ENCODE measurements around the gene COL15A1.

COL15A1 gene

GRCh38 chr9:99112750-99113413 is 169.2 kb downstream of the COL15A1 start:
- H3K4me2 ChIP-seq (ENCODE audit: low read length): peak overlapping the region; percentile 29
- peaks cover 89% of the 10 kb centered on the region for H3K79me2 ChIP-seq (ENCODE audit: low read length)
- no peaks in the 10 kb centered on the region for H3K27me3 ChIP-seq (ENCODE audit: low read depth, low read length)
- no peaks in the 10 kb centered on the region for H3K36me3 ChIP-seq (replicated peaks; ENCODE audit: low read depth, low read length)
- TF ChIP-seq EZH2phosphoT487 (IDR thresholded peaks at IDR 0.05; ENCODE audit: low read depth) (no peak), CTCF (IDR thresholded peaks at IDR 0.05; ENCODE audit: low read depth, low read length) (no peak)
- H3K27ac ChIP-seq (ENCODE audit: low read length): no peak overlapping the region
- H3K9ac ChIP-seq (ENCODE audit: low read length): no peak overlapping the region
- H3K4me3 ChIP-seq (ENCODE audit: low read length): no peak overlapping the region
- peaks cover 14% of the 10 kb centered on the region for H3K4me1 ChIP-seq (ENCODE audit: low read length)
- no peak overlapping the region for H2AFZ ChIP-seq (ENCODE audit: low read depth, low read length)
- no peaks in the 10 kb centered on the region for H3K9me3 ChIP-seq (ENCODE audit: insufficient read depth, low read length)
- H4K20me1 ChIP-seq (ENCODE audit: insufficient read depth, low read length): peaks cover 14% of the 10 kb centered on the region

- TF ChIP-seq EZH2phosphoT487 (IDR thresholded peaks at IDR 0.05; ENCODE audit: low read depth) (no peak), CTCF (IDR thresholded peaks at IDR 0.05; ENCODE audit: low read depth, low read length) (no peak)
- Histone ChIP-seq H3K79me2 (ENCODE audit: low read length) (peaks cover 88% of the 10 kb centered on the region), H3K36me3 (replicated peaks; ENCODE audit: low read depth, low read length) (no peaks in the 10 kb centered on the region), H3K9ac (ENCODE audit: low read length) (no peak overlapping the region), H3K4me3 (ENCODE audit: low read length) (no peak overlapping the region), H2AFZ (ENCODE audit: low read depth, low read length) (no peak overlapping the region), H3K27ac (ENCODE audit: low read length) (no peak overlapping the region), H4K20me1 (ENCODE audit: insufficient read depth, low read length) (peaks cover 8% of the 10 kb centered on the region; the same call in 1 of the 2 replicates), H3K27me3 (ENCODE audit: low read depth, low read length) (no peaks in the 10 kb centered on the region), H3K9me3 (ENCODE audit: insufficient read depth, low read length) (no peaks in the 10 kb centered on the region), H3K4me2 (ENCODE audit: low read length) (peak overlapping the region; percentile 29), H3K4me1 (ENCODE audit: low read length) (peaks cover 16% of the 10 kb centered on the region)
Observed at GRCh38 chr9:99113414-99114048, 169.8 kb downstream of the COL15A1 start.

- Histone ChIP-seq H3K27me3 (ENCODE audit: low read depth, low read length) (no peaks in the 10 kb centered on the region), H3K79me2 (ENCODE audit: low read length) (peaks cover 88% of the 10 kb centered on the region), H4K20me1 (ENCODE audit: insufficient read depth, low read length) (0 out of 2 replicates have a peak, but pooled peaks cover 4% of the 10 kb centered on the region), H3K36me3 (replicated peaks; ENCODE audit: low read depth, low read length) (no peaks in the 10 kb centered on the region), H3K4me1 (ENCODE audit: low read length) (peaks cover 21% of the 10 kb centered on the region), H3K9me3 (ENCODE audit: insufficient read depth, low read length) (no peaks in the 10 kb centered on the region), H2AFZ (ENCODE audit: low read depth, low read length) (no peak overlapping the region), H3K4me3 (ENCODE audit: low read length) (no peak overlapping the region), H3K27ac (ENCODE audit: low read length) (no peak overlapping the region), H3K4me2 (ENCODE audit: low read length) (no peak overlapping the region), H3K9ac (ENCODE audit: low read length) (no peak overlapping the region)
- TF ChIP-seq EZH2phosphoT487 (IDR thresholded peaks at IDR 0.05; ENCODE audit: low read depth): no peak
Observed at GRCh38 chr9:99114049-99114440, 170.3 kb downstream of the COL15A1 start.

- Histone ChIP-seq H3K9me3 (ENCODE audit: insufficient read depth, low read length) (no peaks in the 10 kb centered on the region), H3K9ac (ENCODE audit: low read length) (no peak overlapping the region), H3K4me3 (ENCODE audit: low read length) (no peak overlapping the region), H3K27me3 (ENCODE audit: low read depth, low read length) (no peaks in the 10 kb centered on the region), H3K36me3 (replicated peaks; ENCODE audit: low read depth, low read length) (no peaks in the 10 kb centered on the region), H3K4me1 (ENCODE audit: low read length) (peaks cover 30% of the 10 kb centered on the region), H3K27ac (ENCODE audit: low read length) (no peak overlapping the region), H4K20me1 (ENCODE audit: insufficient read depth, low read length) (no peaks in the 10 kb centered on the region; the same call in 1 of the 2 replicates), H3K79me2 (ENCODE audit: low read length) (peaks cover 88% of the 10 kb centered on the region), H2AFZ (ENCODE audit: low read depth, low read length) (no peak overlapping the region), H3K4me2 (ENCODE audit: low read length) (no peak overlapping the region)
- no peak for TF ChIP-seq EZH2phosphoT487 (IDR thresholded peaks at IDR 0.05; ENCODE audit: low read depth)
- TF ChIP-seq CTCF (IDR thresholded peaks at IDR 0.05; ENCODE audit: low read depth, low read length): no peak
Observed at GRCh38 chr9:99114846-99115500, 171.3 kb downstream of the COL15A1 start.
